IMR-90 (cell line): ENCODE results near the gene ARHGAP45. TPM values are rescaled to one million over a fixed set of nuclear protein-coding genes. Genes with fewer than 3 reads are reported as not detected.
"Not testable (repeated sequence)": the region's sequence is repeated elsewhere in the genome, so short reads cannot be mapped to it uniquely, and the experiment has no call there.

Experiments
- ATAC-seq: fragments of 200-7000 bp; cut with Tn5 transposase; 2 replicates; pipeline ENCODE4 v1.9.1; 2020; ENCODE audit warnings: low read depth, mild to moderate bottlenecking, moderate library complexity
- BruUV-seq: library from RNA; stranded (reverse); fragments of 400-500 nt; replicated peaks from 2 replicates; lab custom pipeline; 2021; lab: Mats Ljungman, UMichigan
- CTCF ChIA-PET: fragments of 300-600 bp; formaldehyde crosslinking; extraction: SDS; loops from one replicate; lab custom pipeline; 2021; ENCODE audit warnings: antibody characterized with exemption; lab: Yijun Ruan, JAX
- POLR2A ChIA-PET: fragments of 300-600 bp; sonication (Branson Sonifier 250); formaldehyde crosslinking; loops from one replicate; lab custom pipeline; 2022; ENCODE audit warnings: antibody characterized with exemption; ENCODE audit not compliant: unreplicated experiment; lab: Charles Lee
- DNase-seq: peaks from one replicate; pipeline ENCODE4 v3.0.0; 2013
- H2AFZ ChIP-seq: replicated peaks from 2 replicates; pipeline ENCODE3; 2013; ENCODE audit warnings: low read length, mild to moderate bottlenecking; ENCODE audit not compliant: poor library complexity
- H2AK5ac ChIP-seq: 2 replicates; pipeline ENCODE4 v1.6.1; 2013; ENCODE audit warnings: low read depth, low read length, inconsistent platforms
- H2AK9ac ChIP-seq: replicated peaks from 2 replicates; pipeline ENCODE3; 2013; ENCODE audit warnings: mild to moderate bottlenecking, low read depth, low read length, moderate library complexity; ENCODE audit not compliant: poor library complexity
- H2BK120ac ChIP-seq: 2 replicates; pipeline ENCODE4 v1.6.1; 2013; ENCODE audit warnings: low read depth, low read length, inconsistent platforms
- H2BK15ac ChIP-seq: 3 replicates; pipeline ENCODE4 v1.6.1; 2013; ENCODE audit warnings: low read depth, low read length, inconsistent platforms
- H2BK20ac ChIP-seq: 2 replicates; pipeline ENCODE4 v1.6.1; 2013; ENCODE audit warnings: low read depth, mild to moderate bottlenecking, inconsistent platforms, low read length, moderate library complexity
- H2BK5ac ChIP-seq: 2 replicates; pipeline ENCODE4 v1.6.1; 2013; ENCODE audit warnings: mild to moderate bottlenecking, low read depth, low read length, inconsistent platforms; ENCODE audit not compliant: poor library complexity, severe bottlenecking
- H3K14ac ChIP-seq: replicated peaks from 2 replicates; pipeline ENCODE4 v1.6.1; 2013; ENCODE audit warnings: low read depth, low read length, inconsistent platforms
- H3K18ac ChIP-seq: 2 replicates; pipeline ENCODE4 v1.6.1; 2013; ENCODE audit warnings: low read depth, low read length, control low read depth
- H3K23ac ChIP-seq: 2 replicates; pipeline ENCODE4 v1.6.1; 2013; ENCODE audit warnings: low read depth, low read length, inconsistent platforms
- H3K27ac ChIP-seq: 2 replicates; pipeline ENCODE4 v1.5.1; 2013; ENCODE audit warnings: mild to moderate bottlenecking, control low read depth, low read length; ENCODE audit not compliant: insufficient read depth
- H3K27me3 ChIP-seq: 2 replicates; pipeline ENCODE4 v1.6.1; 2013; ENCODE audit warnings: low read length; ENCODE audit not compliant: control insufficient read depth, insufficient read depth
- H3K36me3 ChIP-seq: 2 replicates; pipeline ENCODE4 v1.6.1; 2013; ENCODE audit warnings: low read length, mixed read lengths; ENCODE audit not compliant: control insufficient read depth, insufficient read depth
- H3K4ac ChIP-seq: 2 replicates; pipeline ENCODE4 v1.6.1; 2013; ENCODE audit warnings: low read depth, low read length, inconsistent platforms
- H3K4me1 ChIP-seq: 2 replicates; pipeline ENCODE4 v1.6.1; 2013; ENCODE audit warnings: low read length, mixed read lengths; ENCODE audit not compliant: control insufficient read depth, insufficient read depth
- H3K4me2 ChIP-seq: 2 replicates; pipeline ENCODE4 v1.6.1; 2013; ENCODE audit warnings: low read depth, mild to moderate bottlenecking, control low read depth, low read length, moderate library complexity
- H3K4me3 ChIP-seq: 2 replicates; pipeline ENCODE4 v1.5.1; 2013; ENCODE audit warnings: low read depth, mild to moderate bottlenecking, control low read depth, low read length, moderate library complexity; ENCODE audit not compliant: insufficient read depth
- H3K56ac ChIP-seq: 2 replicates; pipeline ENCODE4 v1.6.1; 2013; ENCODE audit warnings: low read length, inconsistent platforms; ENCODE audit not compliant: insufficient read depth; ENCODE audit errors: extremely low read depth
- H3K79me1 ChIP-seq, 2 experiments: 2 replicates each; pipeline ENCODE4 v1.6.1; 2013; ENCODE audit warnings: low read length in 2 of 2, inconsistent platforms in 1 of 2, low read depth in 1 of 2
- H3K9ac ChIP-seq: 2 replicates; pipeline ENCODE4 v1.6.1; 2013; ENCODE audit warnings: low read depth, low read length, control low read depth
- H3K9me1 ChIP-seq: 2 replicates; pipeline ENCODE4 v1.6.1; 2013; ENCODE audit warnings: low read length, inconsistent platforms; ENCODE audit not compliant: insufficient read depth
- H3K9me3 ChIP-seq: 2 replicates; pipeline ENCODE4 v1.6.1; 2013; ENCODE audit warnings: low read length; ENCODE audit not compliant: control insufficient read depth, insufficient read depth
- H4K20me1 ChIP-seq: 2 replicates; pipeline ENCODE4 v1.6.1; 2013; ENCODE audit warnings: low read length, inconsistent platforms; ENCODE audit not compliant: insufficient read depth
- H4K5ac ChIP-seq: 2 replicates; pipeline ENCODE4 v1.6.1; 2013; ENCODE audit warnings: mild to moderate bottlenecking, low read depth, low read length, control low read depth
- H4K8ac ChIP-seq, 2 experiments: 2 replicates each; pipeline ENCODE4 v1.6.1; 2013; ENCODE audit warnings: low read depth in 2 of 2, low read length in 2 of 2, control low read depth in 1 of 2, inconsistent platforms in 1 of 2
- H4K91ac ChIP-seq: 2 replicates; pipeline ENCODE4 v1.6.1; 2013; ENCODE audit warnings: low read depth, low read length, inconsistent platforms; ENCODE audit not compliant: insufficient read depth
- BHLHE40 ChIP-seq: fragments of 150-350 bp; IDR thresholded peaks from 2 replicates; pipeline ENCODE4 v1.6.1; 2016; ENCODE audit warnings: mild to moderate bottlenecking, low read depth, low read length
- MAFK ChIP-seq: IDR thresholded peaks from 2 replicates; pipeline ENCODE4 v1.6.1; 2012; ENCODE audit warnings: low read depth, low read length, improper control_type of control experiment
- MAZ ChIP-seq: IDR thresholded peaks from 2 replicates; pipeline ENCODE4 v1.6.1; 2012; ENCODE audit warnings: low read depth, mild to moderate bottlenecking, low read length, improper control_type of control experiment, moderate library complexity, borderline replicate concordance
- MXI1 ChIP-seq: IDR thresholded peaks from 2 replicates; pipeline ENCODE4 v1.6.1; 2012; ENCODE audit warnings: low read depth, mild to moderate bottlenecking, low read length, moderate library complexity, borderline replicate concordance
- NFE2L2 ChIP-seq: fragments of 150-350 bp; IDR thresholded peaks from 2 replicates; pipeline ENCODE4 v1.6.1; 2016; ENCODE audit warnings: low read depth, mild to moderate bottlenecking, low read length
- SMC3 ChIP-seq: fragments of 150-350 bp; IDR thresholded peaks from 2 replicates; pipeline ENCODE4 v1.6.1; 2016; ENCODE audit warnings: low read depth, mild to moderate bottlenecking, antibody characterized with exemption, low read length, moderate library complexity
- WGBS, 2 experiments: methylation state at CpG; one replicate each; pipeline versions ENCODE4 v1.1.5 to v1.1.7; 2013; ENCODE audit warnings: missing lambda C conversion rate in 2 of 2; ENCODE audit not compliant: insufficient read length in 1 of 2; ENCODE audit errors: extremely low coverage in 2 of 2; 5-methylcytosine and 5-hydroxymethylcytosine counted together
- dilution Hi-C: fragments of 300-500 bp; cut with HindIII; formaldehyde crosslinking; loops from one replicate; pipeline ENCODE4 v1.14.3; 2018; ENCODE audit warnings: low sequenced_read_pairs; ENCODE audit not compliant: unreplicated experiment
- in situ Hi-C: fragments of 300-500 bp; cut with MboI; formaldehyde crosslinking; loops from 3 replicates; pipeline ENCODE4 v1.14.3; 2019; ENCODE audit warnings: low sequenced_read_pairs, inconsistent platforms, mixed read lengths
- intact Hi-C: fragments of 100-400 bp; cut with micrococcal nuclease; formaldehyde crosslinking; loops from 2 replicates; pipeline ENCODE4 v1.10.0; 2022
- polyA plus RNA-seq, 3 experiments: library from polyadenylated mRNA; depleted of rRNA; stranded (reverse); fragments of >200 nt; gene quantifications; 2 replicates each; pipeline ENCODE4 v1.2.3, GENCODE V29; 2012; ENCODE audit warnings: low replicate concordance in 1 of 3
- total RNA-seq: library from RNA; depleted of rRNA; stranded (reverse); fragments of >200 nt; gene quantifications from 2 replicates; pipeline ENCODE4 v1.2.3, GENCODE V29; 2012

ARHGAP45 gene
- total and polyA plus RNA-seq, 2 of the 4 experiments (the other 2 are of a cell fraction), result 1.3 to 1.7 TPM

GRCh38 chr19:1020868-1021425 lies 46.0 kb upstream of the ARHGAP45 start, which contains the start of gene TMEM259:
TSS of gene TMEM259 (minus strand) at chr19:1021123. CDS start at chr19:1020996, 127 bp downstream.
- WGBS, 2 experiments, result 0% methylated on average over 13 of the region's 68 CpGs; no CpG with 5 or more reads in 1 of the 2 experiments
- H3K56ac ChIP-seq, result peak within 1 kb of the TSS; percentile 91
- H2AFZ ChIP-seq, result peak within 1 kb of the TSS; percentile 84
- H3K9me1 ChIP-seq, result peaks cover 9% of the 10 kb centered on the region; the same call in 1 of the 2 replicates
- H4K8ac ChIP-seq, result peak within 1 kb of the TSS; percentile 66 to 99
- ChIA-PET POLR2A (interaction anchor here (0.6 kb wide), 1 partner anchor 169 kb away, joined by 11 read pairs; no protein-coding TSS in a partner anchor), CTCF (no interaction called here)
- peak within 1 kb of the TSS; percentile 88; the same call in 1 of the 2 replicates for H3K18ac ChIP-seq
- peak within 1 kb of the TSS; percentile 93 for H3K9ac ChIP-seq
- peaks cover 32% of the 10 kb centered on the region for H3K4me1 ChIP-seq
- H4K91ac ChIP-seq, result peak within 1 kb of the TSS; percentile 91
- peak within 1 kb of the TSS; percentile 66 for H3K4me3 ChIP-seq
- H4K5ac ChIP-seq, result peak within 1 kb of the TSS; percentile 67
- peaks cover 0 to 45% of the 10 kb centered on the region in 2 experiments; a peak in 3 of 4 replicates for H3K79me1 ChIP-seq
- H2BK5ac ChIP-seq, result peak within 1 kb of the TSS; percentile 97
- no peak for TF ChIP-seq SMC3
- peak; percentile 90 for TF ChIP-seq MAZ
- TF ChIP-seq BHLHE40, result no peak
- 0 out of 2 replicates have a peak, but pooled peaks have one; percentile 9 for TF ChIP-seq MAFK
- TF ChIP-seq MXI1, result peak; percentile 72; the same call in 1 of the 2 replicates
- TF ChIP-seq NFE2L2, result no peak
- intact Hi-C loops (no loop called here), in situ Hi-C loops (no loop called here), dilution Hi-C loops (no loop called here)
- ATAC-seq, result peak; percentile 93
- peak within 1 kb of the TSS; percentile 91; the same call in 1 of the 3 replicates for H2BK15ac ChIP-seq
- peak within 1 kb of the TSS; percentile 96 for H2BK120ac ChIP-seq
- DNase-seq, result peak; percentile 96
- peak within 1 kb of the TSS; percentile 89 for H3K4ac ChIP-seq
- H3K36me3 ChIP-seq, result no peaks in the 10 kb centered on the region
- H4K20me1 ChIP-seq, result peaks cover 50% of the 10 kb centered on the region
- H3K9me3 ChIP-seq, result no peaks in the 10 kb centered on the region
- H3K4me2 ChIP-seq, result peak within 1 kb of the TSS; percentile 98
- no TSS peak for BruUV-seq
- peak within 1 kb of the TSS; percentile 95 for H2AK9ac ChIP-seq
- H3K27me3 ChIP-seq, result no peaks in the 10 kb centered on the region
- peak within 1 kb of the TSS; percentile 96 for H3K14ac ChIP-seq
- peak within 1 kb of the TSS; percentile 66 for H3K27ac ChIP-seq
- peak within 1 kb of the TSS; percentile 96; the same call in 1 of the 2 replicates for H2BK20ac ChIP-seq
- H3K23ac ChIP-seq, result peak within 1 kb of the TSS; percentile 95
- H2AK5ac ChIP-seq, result peak within 1 kb of the TSS; percentile 90

GRCh38 chr19:1023883-1024188 lies 43.1 kb upstream of the ARHGAP45 start:
- H2AK9ac ChIP-seq, H4K5ac ChIP-seq, H4K8ac ChIP-seq, H3K14ac ChIP-seq, dilution Hi-C loops, H3K4me3 ChIP-seq, H2BK5ac ChIP-seq, BruUV-seq, POLR2A ChIA-PET, H3K9me1 ChIP-seq, H3K4ac ChIP-seq, H2AK5ac ChIP-seq, H4K91ac ChIP-seq, H3K4me2 ChIP-seq, ATAC-seq, H3K23ac ChIP-seq, H3K56ac ChIP-seq, H2BK120ac ChIP-seq, H3K18ac ChIP-seq, H3K9me3 ChIP-seq, H2BK20ac ChIP-seq, H3K9ac ChIP-seq, H3K27me3 ChIP-seq, in situ Hi-C loops, H2BK15ac ChIP-seq, H3K27ac ChIP-seq, CTCF ChIA-PET, intact Hi-C loops, H3K36me3 ChIP-seq, DNase-seq, H2AFZ ChIP-seq: not testable (repeated sequence)
- Histone ChIP-seq H4K20me1 (peaks cover 41% of the 10 kb centered on the region), H3K79me1 (peaks cover 0 to 22% of the 10 kb centered on the region in 2 experiments; a peak in 3 of 4 replicates), H3K4me1 (peaks cover 13% of the 10 kb centered on the region)
- WGBS, 2 experiments, result no CpG with 5 or more reads among the region's 5 CpGs
